22Rv1 (cell line): ENCODE measurements around the gene NCK1.
"Not testable (repeated sequence)": the region's sequence is repeated elsewhere in the genome, so short reads cannot be mapped to it uniquely, and the experiment has no call there.

ENCODE experiments used
- H3K27ac ChIP-seq: fragments of 450-650 bp; 2 replicates; pipeline ENCODE4 v1.5.1; 2017
- CTCF ChIP-seq: fragments of 450-650 bp; IDR thresholded peaks from 2 replicates; pipeline ENCODE4 v1.5.1; 2017; ENCODE audit warnings: mild to moderate bottlenecking
- ZFX ChIP-seq: fragments of 450-650 bp; IDR thresholded peaks from 2 replicates; pipeline ENCODE4 v1.6.1; 2017; ENCODE audit warnings: antibody characterized with exemption, borderline replicate concordance

Gene NCK1

GRCh38 chr3:136982033-136982432 lies 120.0 kb downstream of the NCK1 start:
- no peak overlapping the region for H3K27ac ChIP-seq
- TF ChIP-seq CTCF (no peak), ZFX (no peak)

- no peak overlapping the region for H3K27ac ChIP-seq
- TF ChIP-seq ZFX, result no peak
- no peak for TF ChIP-seq CTCF
Measured at GRCh38 chr3:136982520-136983138, 120.6 kb downstream of the NCK1 start.

- no peak overlapping the region for H3K27ac ChIP-seq
- TF ChIP-seq ZFX, result no peak
- TF ChIP-seq CTCF, result no peak
Measured at GRCh38 chr3:136984837-136985236, 122.8 kb downstream of the NCK1 start.

GRCh38 chr3:136987398-136987980 lies 125.5 kb downstream of the NCK1 start:
- H3K27ac ChIP-seq, result not testable (repeated sequence)

GRCh38 chr3:136988651-136989050 lies 126.6 kb downstream of the NCK1 start:
- no peak overlapping the region for H3K27ac ChIP-seq

GRCh38 chr3:136989781-136990524 lies 127.9 kb downstream of the NCK1 start:
- H3K27ac ChIP-seq, result no peak overlapping the region
- TF ChIP-seq ZFX (no peak), CTCF (no peak)

More at GRCh38 chr3:136988651-136989050, 126.6 kb downstream of the NCK1 start:
- TF ChIP-seq ZFX (no peak), CTCF (no peak)

- TF ChIP-seq CTCF (no peak), ZFX (no peak)
- no peak overlapping the region for H3K27ac ChIP-seq
Measured at GRCh38 chr3:136990826-136991225, 128.8 kb downstream of the NCK1 start.

- no peak overlapping the region for H3K27ac ChIP-seq
- no peak for TF ChIP-seq CTCF
- TF ChIP-seq ZFX, result no peak
Measured at GRCh38 chr3:136992115-136992514, 130.1 kb downstream of the NCK1 start.
